Neuron (in vitro differentiated cells): Measurements from ENCODE around the gene YJU2.
"Not testable (repeated sequence)": the region's sequence is repeated elsewhere in the genome, so short reads cannot be mapped to it uniquely, and the experiment has no call there.

Source experiments
- H2AFZ ChIP-seq: one replicate; pipeline ENCODE4 v1.6.1; 2013; ENCODE audit warnings: low read depth, mild to moderate bottlenecking, inconsistent platforms, low read length, moderate library complexity
- H3K27me3 ChIP-seq: one replicate; pipeline ENCODE4 v1.6.1; 2013; ENCODE audit warnings: low read length; ENCODE audit not compliant: insufficient read depth
- H3K36me3 ChIP-seq: one replicate; pipeline ENCODE4 v1.6.1; 2013; ENCODE audit warnings: low read length; ENCODE audit not compliant: insufficient read depth
- H3K4me1 ChIP-seq: one replicate; pipeline ENCODE4 v1.6.1; 2013; ENCODE audit warnings: low read length; ENCODE audit not compliant: insufficient read depth
- H3K4me3 ChIP-seq: 2 replicates; pipeline ENCODE4 v1.5.1; 2013; ENCODE audit warnings: mild to moderate bottlenecking, low read length, moderate library complexity
- H3K9me3 ChIP-seq: one replicate; pipeline ENCODE4 v1.6.1; 2013; ENCODE audit warnings: low read length

Gene YJU2

GRCh38 chr19:4232614-4233281 is 14.1 kb upstream of the YJU2 start:
- Histone ChIP-seq H3K4me3 (no peak overlapping the region), H2AFZ (no peak overlapping the region), H3K36me3 (no peaks in the 10 kb centered on the region), H3K4me1 (no peaks in the 10 kb centered on the region), H3K9me3 (no peaks in the 10 kb centered on the region), H3K27me3 (no peaks in the 10 kb centered on the region)

GRCh38 chr19:4233282-4233853 is 13.5 kb upstream of the YJU2 start:
- H3K9me3 ChIP-seq, result no peaks in the 10 kb centered on the region
- no peak overlapping the region for H3K4me3 ChIP-seq
- no peak overlapping the region for H2AFZ ChIP-seq
- H3K27me3 ChIP-seq, result no peaks in the 10 kb centered on the region
- no peaks in the 10 kb centered on the region for H3K36me3 ChIP-seq
- no peaks in the 10 kb centered on the region for H3K4me1 ChIP-seq

- Histone ChIP-seq H3K4me1 (no peaks in the 10 kb centered on the region), H3K9me3 (no peaks in the 10 kb centered on the region), H3K4me3 (no peak overlapping the region), H2AFZ (no peak overlapping the region), H3K27me3 (no peaks in the 10 kb centered on the region), H3K36me3 (no peaks in the 10 kb centered on the region)
Measured at GRCh38 chr19:4234142-4234861, 12.6 kb upstream of the YJU2 start.

GRCh38 chr19:4234862-4235201 is 12.0 kb upstream of the YJU2 start:
- H3K9me3 ChIP-seq, result no peaks in the 10 kb centered on the region
- H2AFZ ChIP-seq, result no peak overlapping the region
- no peak overlapping the region for H3K4me3 ChIP-seq
- no peaks in the 10 kb centered on the region for H3K27me3 ChIP-seq
- no peaks in the 10 kb centered on the region for H3K4me1 ChIP-seq
- no peaks in the 10 kb centered on the region for H3K36me3 ChIP-seq

- H3K4me3 ChIP-seq, H2AFZ ChIP-seq, H3K27me3 ChIP-seq, H3K4me1 ChIP-seq, H3K36me3 ChIP-seq, H3K9me3 ChIP-seq: not testable (repeated sequence)
Measured at GRCh38 chr19:4237510-4237909, 9.4 kb upstream of the YJU2 start.

- Histone ChIP-seq H3K36me3 (no peaks in the 10 kb centered on the region), H3K27me3 (no peaks in the 10 kb centered on the region), H3K4me1 (no peaks in the 10 kb centered on the region), H3K9me3 (no peaks in the 10 kb centered on the region), H2AFZ (no peak overlapping the region), H3K4me3 (no peak overlapping the region)
Measured at GRCh38 chr19:4238831-4239230, 8.0 kb upstream of the YJU2 start.

- H3K4me3 ChIP-seq, result no peak overlapping the region
- H3K9me3 ChIP-seq, result no peaks in the 10 kb centered on the region
- no peaks in the 10 kb centered on the region for H3K36me3 ChIP-seq
- H2AFZ ChIP-seq, result no peak overlapping the region
- H3K4me1 ChIP-seq, result peaks cover 4% of the 10 kb centered on the region
- no peaks in the 10 kb centered on the region for H3K27me3 ChIP-seq
Measured at GRCh38 chr19:4241824-4242430, 5.0 kb upstream of the YJU2 start.

GRCh38 chr19:4245938-4246337 is 942 bp upstream of the YJU2 start:
- not testable (repeated sequence) for H3K9me3 ChIP-seq, H3K27me3 ChIP-seq, H3K4me1 ChIP-seq, H3K4me3 ChIP-seq
- H3K36me3 ChIP-seq, result peaks cover 16% of the 10 kb centered on the region
- H2AFZ ChIP-seq, result peak overlapping the region; percentile 74

- peaks cover 23% of the 10 kb centered on the region for H3K9me3 ChIP-seq
- H3K27me3 ChIP-seq, result no peaks in the 10 kb centered on the region
- H3K36me3 ChIP-seq, result peaks cover 62% of the 10 kb centered on the region
- H3K4me1 ChIP-seq, result no peaks in the 10 kb centered on the region
- no peak overlapping the region for H3K4me3 ChIP-seq
- no peak overlapping the region for H2AFZ ChIP-seq
Measured at GRCh38 chr19:4256563-4256962, 9.7 kb downstream of the YJU2 start.

- peaks cover 64% of the 10 kb centered on the region for H3K36me3 ChIP-seq
- peaks cover 23% of the 10 kb centered on the region for H3K9me3 ChIP-seq
- no peaks in the 10 kb centered on the region for H3K4me1 ChIP-seq
- no peak overlapping the region for H3K4me3 ChIP-seq
- H2AFZ ChIP-seq, result no peak overlapping the region
- no peaks in the 10 kb centered on the region for H3K27me3 ChIP-seq
Measured at GRCh38 chr19:4257025-4257424, 10.1 kb downstream of the YJU2 start.

GRCh38 chr19:4258181-4258580 is 11.3 kb downstream of the YJU2 start:
- H3K36me3 ChIP-seq, result peaks cover 64% of the 10 kb centered on the region
- H3K9me3 ChIP-seq, result peaks cover 20% of the 10 kb centered on the region
- H3K4me3 ChIP-seq, result no peak overlapping the region
- H3K27me3 ChIP-seq, result no peaks in the 10 kb centered on the region
- H3K4me1 ChIP-seq, result no peaks in the 10 kb centered on the region
- no peak overlapping the region for H2AFZ ChIP-seq

- Histone ChIP-seq H3K4me1 (no peaks in the 10 kb centered on the region), H2AFZ (no peak overlapping the region), H3K36me3 (peaks cover 52% of the 10 kb centered on the region), H3K4me3 (no peak overlapping the region), H3K9me3 (peaks cover 8% of the 10 kb centered on the region), H3K27me3 (no peaks in the 10 kb centered on the region)
Measured at GRCh38 chr19:4260613-4261191, 13.8 kb downstream of the YJU2 start.

- Histone ChIP-seq H2AFZ (no peak overlapping the region), H3K36me3 (peaks cover 30% of the 10 kb centered on the region), H3K4me3 (no peak overlapping the region), H3K27me3 (no peaks in the 10 kb centered on the region), H3K4me1 (no peaks in the 10 kb centered on the region), H3K9me3 (no peaks in the 10 kb centered on the region)
Measured at GRCh38 chr19:4264812-4265211, 17.9 kb downstream of the YJU2 start.
